ENCODE measurements around the gene ARID3C.
A peak's percentile ranks its signal among the peaks of the same experiment; 100 is the strongest.
"Not testable (repeated sequence)": the region's sequence is repeated elsewhere in the genome, so short reads cannot be mapped to it uniquely, and the experiment has no call there.

Gene ARID3C

GRCh38 chr9:34651876-34652601 lies 23.2 kb upstream of the ARID3C start, which contains the start of gene IL11RA:
Gene IL11RA (plus strand): TSS chr9:34652185. CDS start chr9:34655218, 3,033 bp downstream.
- DNase-seq = peak in 12 of 14 donors; percentile 39 to 89 (median 83)

DNA sequence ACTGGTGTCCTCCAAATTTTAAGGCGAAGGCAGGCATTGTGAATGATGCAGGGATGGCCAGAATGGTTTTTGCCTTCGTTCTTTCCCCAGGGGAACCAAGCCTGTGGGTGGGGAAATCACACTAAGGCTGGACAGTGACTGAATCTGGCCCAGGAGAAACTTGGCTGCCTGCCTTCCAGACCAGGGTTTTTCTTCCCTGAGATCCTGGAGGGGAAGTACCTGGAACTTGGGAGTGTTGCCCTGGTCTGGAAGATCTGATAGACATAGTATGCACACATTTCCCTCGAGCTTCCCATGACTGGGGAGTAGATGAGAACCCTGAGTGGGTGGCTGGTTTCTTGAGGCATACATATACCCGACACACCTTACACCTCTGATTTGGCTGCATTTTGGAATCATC lies 22.5 kb upstream of the ARID3C start:
- peak in 1 of 14 donors; percentile 33 for DNase-seq

- DNase-seq = peak in 4 of 14 donors; percentile 6 to 50 (median 22)
These were observed 21.9 kb upstream of the ARID3C start for GRCh38 chr9:34650816-34651215.

DNA sequence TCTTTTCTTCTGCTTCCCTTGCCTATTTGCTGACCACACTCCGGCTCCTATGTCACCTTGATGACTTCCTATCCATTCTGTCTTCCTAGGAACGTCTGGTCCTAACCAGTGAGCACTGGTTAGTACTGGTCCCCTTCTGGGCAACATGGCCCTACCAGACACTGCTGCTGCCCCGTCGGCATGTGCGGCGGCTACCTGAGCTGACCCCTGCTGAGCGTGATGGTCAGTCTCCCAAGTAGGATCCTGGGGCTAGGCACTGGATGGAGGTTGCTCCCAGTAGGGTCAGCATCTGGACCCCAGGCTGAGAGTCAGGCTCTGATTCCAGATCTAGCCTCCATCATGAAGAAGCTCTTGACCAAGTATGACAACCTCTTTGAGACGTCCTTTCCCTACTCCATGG lies 19.8 kb upstream of the ARID3C start:
- DNase-seq = no peak

GRCh38 chr9:34647651-34648050 lies 18.8 kb upstream of the ARID3C start:
- no peak for DNase-seq

GRCh38 chr9:34647084-34647403 lies 18.2 kb upstream of the ARID3C start:
- DNase-seq = peak in 1 of 14 donors; percentile 34

DNA sequence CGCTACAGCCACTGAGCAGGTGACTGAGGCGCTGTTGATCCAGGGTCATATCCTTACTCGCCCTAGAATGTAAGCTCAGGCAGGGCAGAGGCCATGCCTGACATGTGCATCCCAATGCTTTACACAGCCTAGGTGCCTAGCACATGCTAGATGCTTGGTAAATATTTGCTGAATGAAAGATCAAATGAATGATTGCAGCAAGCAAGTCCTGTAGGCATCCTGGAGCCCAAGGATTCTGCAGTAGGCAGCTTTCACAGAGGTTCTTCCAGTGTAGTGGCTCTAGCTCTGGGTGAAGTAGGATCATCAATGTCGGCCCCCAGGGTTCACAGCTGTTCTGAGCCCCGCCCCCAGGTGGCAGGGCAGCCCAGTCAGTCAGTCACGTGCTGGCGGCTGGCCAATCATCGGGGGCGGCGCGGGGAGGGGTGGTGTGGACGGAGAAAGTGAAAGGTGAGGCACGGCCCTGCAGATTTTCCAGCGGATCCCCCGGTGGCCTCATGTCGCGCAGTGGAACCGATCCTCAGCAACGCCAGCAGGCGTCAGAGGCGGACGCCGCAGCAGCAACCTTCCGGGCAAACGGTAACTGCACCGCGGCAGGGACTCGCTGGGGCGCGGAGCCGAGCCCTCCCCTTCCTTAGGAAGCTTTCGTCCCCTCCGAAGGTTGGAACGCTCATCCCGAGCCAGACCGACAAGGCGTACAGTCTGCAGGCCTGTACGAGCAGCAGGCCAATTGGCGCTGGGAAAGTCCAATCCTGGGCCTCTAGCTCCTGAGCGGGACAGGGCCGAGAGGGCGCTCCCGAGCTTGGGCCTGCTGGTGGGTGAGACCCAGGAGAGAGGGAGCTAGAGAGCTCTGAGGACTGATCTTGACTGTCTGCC lies 17.6 kb upstream of the ARID3C start, which contains the start of gene GALT:
Gene GALT, plus strand, starts transcription at position 465 of the 873 bp plus-strand sequence. Its CDS starts 30 bp downstream, at position 495.
- peak; percentile 42 to 89 (median 82) for DNase-seq

- DNase-seq = no peak
These were observed 16.0 kb upstream of the ARID3C start for GRCh38 chr9:34644766-34645314.

DNA sequence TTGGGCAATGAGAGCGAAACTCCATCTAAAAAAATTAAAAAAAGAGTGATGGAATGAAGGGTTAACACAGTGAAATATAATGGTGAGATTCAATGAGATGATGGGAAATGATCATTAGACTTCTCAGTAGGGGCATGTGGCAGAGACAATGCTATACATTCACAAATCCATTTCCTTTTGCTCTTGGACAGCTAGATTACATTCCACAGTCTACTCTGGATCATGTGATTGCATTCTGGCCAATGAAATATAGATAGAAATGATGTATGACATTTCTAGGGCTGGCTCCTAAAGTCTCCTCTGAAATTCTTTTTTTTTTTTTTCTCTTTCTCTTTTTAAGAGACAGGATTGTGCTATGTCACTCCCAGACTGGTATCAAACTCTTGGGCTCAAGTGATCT lies 13.8 kb upstream of the ARID3C start:
- DNase-seq = no peak

DNA sequence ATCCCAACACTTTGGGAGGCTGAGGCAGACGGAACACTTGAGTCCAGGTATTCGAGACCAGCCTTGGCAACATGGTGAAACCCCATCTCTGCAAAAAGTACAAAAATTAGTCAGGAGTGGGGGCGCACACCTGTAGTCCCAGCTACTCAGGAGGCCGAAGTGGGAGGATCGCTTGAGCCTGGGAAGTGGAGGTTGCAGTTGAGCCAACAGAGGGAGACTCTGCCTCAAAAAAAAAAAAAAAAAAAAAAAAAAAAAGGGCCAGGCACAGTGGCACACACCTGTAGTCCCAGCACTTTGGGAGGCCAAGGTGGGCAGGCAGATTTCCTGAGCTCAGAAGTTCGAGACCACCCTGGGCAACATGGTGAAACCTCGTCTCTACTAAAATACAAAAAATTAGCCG lies 10.5 kb upstream of the ARID3C start:
- DNase-seq = not testable (repeated sequence)

- peak in 1 of 14 donors; percentile 55 for DNase-seq
These were observed 9.2 kb upstream of the ARID3C start for GRCh38 chr9:34638138-34638445.

GRCh38 chr9:34637356-34638137 lies 8.7 kb upstream of the ARID3C start, which contains the start of gene SIGMAR1:
Gene SIGMAR1 (minus strand): TSS chr9:34637787. CDS start chr9:34637697, 90 bp downstream.
- DNase-seq = peak; percentile 50 to 94 (median 90)

DNA sequence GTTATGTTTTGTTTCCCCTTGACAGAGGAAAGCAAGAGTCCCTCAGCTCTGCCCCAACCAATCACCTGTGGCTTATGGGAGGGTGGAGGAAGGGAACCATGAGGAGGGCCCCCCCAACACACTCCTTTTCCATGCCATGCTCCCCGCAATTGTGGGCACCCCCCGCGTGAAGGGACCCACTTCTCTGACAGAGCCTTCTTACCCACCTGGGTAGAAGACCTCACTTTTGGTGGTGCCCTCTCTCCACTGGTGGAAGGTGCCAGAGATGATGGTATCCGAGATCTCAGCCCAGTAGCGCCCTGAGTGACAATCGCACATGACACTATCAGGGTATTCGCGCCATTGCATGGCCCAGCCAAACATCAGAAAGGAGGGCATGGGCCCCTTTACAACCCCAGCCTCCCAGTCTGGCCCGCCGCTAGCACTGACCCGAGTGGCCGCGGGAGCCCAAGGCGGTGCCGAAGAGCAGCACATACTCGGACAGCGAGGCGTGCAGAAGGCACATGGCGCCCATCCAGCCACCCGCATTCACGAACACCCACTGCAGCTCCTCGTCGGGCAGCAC lies 8.0 kb upstream of the ARID3C start:
- peak in 1 of 14 donors; percentile 39 for DNase-seq

DNA sequence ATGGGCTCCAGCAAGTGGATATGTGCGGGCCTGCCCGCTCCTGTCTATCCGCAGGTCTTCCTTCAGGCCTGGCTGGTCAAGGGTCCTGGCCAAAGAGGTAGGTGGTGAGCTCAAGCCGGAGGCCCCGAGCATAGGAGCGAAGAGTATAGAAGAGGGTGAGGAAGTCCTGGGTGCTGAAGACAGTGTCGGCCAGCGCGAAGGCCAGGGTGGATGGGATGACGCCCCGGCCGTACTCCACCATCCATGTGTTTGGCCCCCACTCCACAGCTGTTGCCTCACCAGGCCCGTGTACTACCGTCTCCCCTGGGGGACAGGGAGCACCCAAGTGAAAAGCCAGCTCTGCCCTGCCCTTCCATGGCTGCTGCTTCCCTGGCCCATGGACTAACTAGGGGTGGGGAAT lies 6.7 kb upstream of the ARID3C start:
- DNase-seq = no peak

GRCh38 chr9:34634551-34635248 lies 5.8 kb upstream of the ARID3C start:
- DNase-seq = no peak

DNA sequence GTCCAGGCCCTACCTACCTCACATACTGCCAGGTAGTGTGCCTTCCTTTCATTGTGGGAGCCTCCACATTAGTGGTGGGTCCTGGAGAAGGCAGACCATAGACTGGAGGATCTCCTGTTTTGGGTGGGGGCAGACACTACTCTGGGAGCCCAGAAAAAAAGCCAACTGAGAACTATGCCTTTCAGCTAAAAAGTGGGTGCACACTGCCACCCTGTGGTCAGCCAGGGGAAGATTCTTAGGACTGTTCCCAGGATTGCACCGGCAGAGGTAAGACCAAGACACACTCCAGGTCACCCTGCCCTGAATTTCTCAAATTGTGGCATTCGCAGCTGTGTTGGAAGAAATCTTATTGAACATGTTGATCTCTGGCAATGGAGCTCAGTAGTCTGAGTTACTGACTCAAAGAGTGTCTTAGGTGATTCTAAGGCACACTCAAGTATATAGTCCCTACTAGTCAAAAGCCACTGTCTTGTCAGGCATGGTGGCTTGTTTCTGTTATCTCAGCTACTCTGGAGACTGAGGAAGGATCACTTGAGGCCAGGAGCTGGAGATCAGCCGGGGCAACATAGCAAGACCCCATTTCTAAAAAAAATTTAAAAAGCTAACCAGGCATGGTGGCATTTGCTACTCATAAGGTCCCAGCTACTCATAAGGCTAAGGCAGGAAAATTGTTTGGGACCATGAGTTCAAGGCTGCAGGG lies 5.1 kb upstream of the ARID3C start:
- peak in 12 of 14 donors; percentile 12 to 62 (median 36) for DNase-seq

DNA sequence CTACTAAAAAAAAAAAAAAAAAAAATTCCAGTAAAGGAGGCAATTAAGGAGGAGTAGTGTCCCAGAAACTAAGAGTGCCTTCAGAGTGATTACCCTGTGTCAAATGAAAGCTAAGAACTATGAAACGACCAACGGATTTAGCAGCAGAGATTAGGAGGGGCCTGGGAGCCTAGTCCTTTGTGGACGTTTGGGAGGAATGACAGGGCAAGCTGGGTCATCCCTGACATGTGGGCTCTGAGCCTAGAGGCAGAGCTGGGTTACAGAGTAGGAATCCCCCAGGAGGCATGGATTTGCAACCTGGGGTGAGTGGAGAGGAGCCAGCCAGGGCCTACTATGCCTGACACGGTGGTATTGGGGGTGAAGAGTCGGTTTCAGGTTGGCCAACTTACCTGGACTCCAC lies 4.3 kb upstream of the ARID3C start:
- DNase-seq = no peak

GRCh38 chr9:34630402-34631154 lies 1.7 kb upstream of the ARID3C start:
- DNase-seq = no peak

- DNase-seq = no peak
These were observed 584 bp upstream of the ARID3C start for GRCh38 chr9:34629491-34629808.
